Measurements from ENCODE around the gene PLOD1.
"Not testable (repeated sequence)": the region's sequence is repeated elsewhere in the genome, so short reads cannot be mapped to it uniquely, and the experiment has no call there.

The PLOD1 gene

GRCh38 chr1:11904978-11905377, 29.5 kb upstream of the PLOD1 start:
- no peak for TF ChIP-seq CTCF (IDR thresholded peaks at IDR 0.05; ENCODE audit: low read length, missing control alignments)
- DNase-seq (ENCODE audit: low read depth): no peak
- H3K4me3 ChIP-seq (replicated peaks; ENCODE audit: low read depth, low read length): no peak overlapping the region

GRCh38 chr1:11906870-11907269, 27.6 kb upstream of the PLOD1 start:
- H3K4me3 ChIP-seq (replicated peaks; ENCODE audit: low read depth, low read length): no peak overlapping the region
- DNase-seq (ENCODE audit: low read depth): no peak
- no peak for TF ChIP-seq CTCF (IDR thresholded peaks at IDR 0.05; ENCODE audit: low read length, missing control alignments)

- peak; percentile 97 for DNase-seq (ENCODE audit: low read depth)
- TF ChIP-seq CTCF (IDR thresholded peaks at IDR 0.05; ENCODE audit: low read length, missing control alignments): peak; percentile 87
- peak overlapping the region; percentile 23 for H3K4me3 ChIP-seq (replicated peaks; ENCODE audit: low read depth, low read length)
These were observed 27.0 kb upstream of the PLOD1 start for GRCh38 chr1:11907275-11908094.

- peak; percentile 99 for DNase-seq (ENCODE audit: low read depth)
- TF ChIP-seq CTCF (IDR thresholded peaks at IDR 0.05; ENCODE audit: low read length, missing control alignments): no peak
- peak overlapping the region; percentile 67 for H3K4me3 ChIP-seq (replicated peaks; ENCODE audit: low read depth, low read length)
These were observed 26.3 kb upstream of the PLOD1 start for GRCh38 chr1:11908095-11908675.

GRCh38 chr1:11910914-11911228, 23.6 kb upstream of the PLOD1 start:
- not testable (repeated sequence) for DNase-seq (ENCODE audit: low read depth)

GRCh38 chr1:11912000-11912399, 22.5 kb upstream of the PLOD1 start:
- TF ChIP-seq CTCF (IDR thresholded peaks at IDR 0.05; ENCODE audit: low read length, missing control alignments): no peak
- no peak overlapping the region for H3K4me3 ChIP-seq (replicated peaks; ENCODE audit: low read depth, low read length)

More at GRCh38 chr1:11910914-11911228, 23.6 kb upstream of the PLOD1 start:
- not testable (repeated sequence) for H3K4me3 ChIP-seq (replicated peaks; ENCODE audit: low read depth, low read length)

GRCh38 chr1:11912482-11913216, 21.9 kb upstream of the PLOD1 start:
- DNase-seq (ENCODE audit: low read depth); H3K4me3 ChIP-seq (replicated peaks; ENCODE audit: low read depth, low read length): not testable (repeated sequence)

More at GRCh38 chr1:11912000-11912399, 22.5 kb upstream of the PLOD1 start:
- DNase-seq (ENCODE audit: low read depth): no peak
